HUDEP-2 (cell line): ENCODE measurements around the gene TCF4.
A peak's percentile ranks its signal among the peaks of the same experiment; 100 is the strongest.

ENCODE experiments used
- DNase-seq, 76 experiments: peaks; one replicate each; lab custom pipeline; 2025; ENCODE audit not compliant: unreplicated experiment in 76 of 76; lab: John Stamatoyannopoulos, UW

TCF4 gene

DNA sequence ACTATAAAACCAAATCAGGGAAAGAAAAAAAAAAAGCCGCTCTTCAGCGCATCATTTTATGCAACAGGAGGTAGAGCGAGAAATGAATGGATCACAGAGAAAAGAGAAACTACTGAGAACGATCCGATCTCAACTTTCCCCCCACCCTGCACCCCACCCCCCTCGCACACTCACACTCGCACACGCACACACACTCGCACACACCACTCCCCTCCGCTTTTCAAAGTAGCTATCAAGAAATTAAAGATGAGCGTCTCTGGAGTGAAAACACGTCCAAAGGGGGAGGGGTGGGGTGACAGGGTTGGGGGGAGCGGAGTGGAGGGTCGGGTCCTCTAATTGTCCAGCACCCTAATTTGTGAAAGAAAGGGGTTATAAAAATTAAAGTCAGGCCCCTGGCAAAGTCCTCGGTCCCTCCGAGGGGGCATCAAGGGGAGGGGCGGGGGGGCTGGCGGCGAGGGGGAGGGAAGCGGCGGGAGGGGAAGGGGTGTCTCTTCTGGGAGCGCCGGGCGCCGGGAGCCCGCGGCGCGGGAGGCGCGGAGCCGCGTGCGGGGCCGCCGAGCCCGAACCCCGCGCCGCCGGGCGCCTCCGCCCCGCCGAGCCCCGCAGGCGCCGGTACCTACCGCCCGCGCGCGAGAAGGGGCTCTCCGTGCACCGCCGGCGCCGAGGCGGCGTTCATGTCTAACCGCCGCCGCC, 428 bp downstream of the TCF4 start:
- DNase-seq, result peak in 29 of 76 experiments; percentile 1 to 51 (median 29)

- DNase-seq, result peak in 3 of 76 experiments; percentile 11 to 29 (median 13)
These were observed 2.0 kb downstream of the TCF4 start for GRCh38 chr18:55585920-55586561.

- peak in 6 of 76 experiments; percentile 8 to 37 (median 18) for DNase-seq
These were observed 2.7 kb downstream of the TCF4 start for GRCh38 chr18:55585065-55585919.

DNA sequence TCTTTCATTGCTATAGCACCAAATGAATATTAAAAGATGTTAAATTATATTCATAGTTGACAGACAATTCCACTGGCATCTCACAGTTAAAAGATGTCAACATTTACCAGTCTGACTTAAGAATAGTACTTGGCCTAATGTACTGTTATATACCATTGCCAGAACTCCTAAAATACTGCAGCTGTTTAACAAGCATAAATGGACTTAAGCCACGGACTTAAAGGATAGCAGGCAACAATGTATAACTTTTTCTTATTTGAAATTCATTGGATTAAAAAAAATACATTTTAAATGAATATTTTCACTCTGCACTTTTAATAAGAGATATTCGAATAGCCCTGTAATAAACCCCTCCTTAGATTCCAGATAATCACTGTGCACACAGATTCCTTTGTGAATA, 3.8 kb downstream of the TCF4 start:
- no peak for DNase-seq

- DNase-seq, result no peak
These were observed 5.7 kb downstream of the TCF4 start for GRCh38 chr18:55582325-55582724.

- DNase-seq, result no peak
These were observed 8.3 kb downstream of the TCF4 start for GRCh38 chr18:55579501-55580270.

DNA sequence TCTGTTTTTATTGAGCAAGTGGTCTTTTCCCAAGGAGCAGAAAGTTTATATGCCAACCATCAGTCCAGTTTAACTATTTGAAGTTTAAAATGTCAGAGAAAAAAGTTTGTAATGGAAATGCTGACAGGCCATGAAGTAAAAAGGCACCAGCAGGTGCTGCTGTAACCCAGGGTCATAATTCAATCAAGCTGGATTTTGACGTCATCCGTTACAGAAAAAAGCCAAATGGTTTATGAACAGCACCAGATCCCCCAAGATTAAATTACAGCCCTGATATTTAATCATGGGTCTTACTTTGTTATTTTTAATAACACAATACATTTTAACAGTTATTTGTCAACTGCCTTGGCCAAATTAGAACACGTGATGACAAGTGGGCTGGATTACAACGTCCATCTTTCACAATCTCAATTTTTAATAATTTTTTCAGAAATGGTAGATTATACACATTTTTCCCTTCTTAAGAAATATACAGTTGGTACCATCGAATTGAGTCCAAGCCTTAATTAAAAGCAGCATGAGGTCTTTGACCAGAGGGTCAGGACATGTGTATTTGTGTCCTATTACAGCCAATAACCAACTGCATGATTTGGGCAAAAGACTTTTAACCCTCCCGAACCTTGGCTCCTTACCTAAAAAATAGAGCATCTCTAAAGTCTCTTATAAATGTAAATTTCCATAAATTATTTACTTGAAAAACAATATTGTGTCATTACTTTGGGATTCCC, 10.0 kb downstream of the TCF4 start:
- no peak for DNase-seq

GRCh38 chr18:55576001-55576400, 12.0 kb downstream of the TCF4 start:
- DNase-seq, result no peak

DNA sequence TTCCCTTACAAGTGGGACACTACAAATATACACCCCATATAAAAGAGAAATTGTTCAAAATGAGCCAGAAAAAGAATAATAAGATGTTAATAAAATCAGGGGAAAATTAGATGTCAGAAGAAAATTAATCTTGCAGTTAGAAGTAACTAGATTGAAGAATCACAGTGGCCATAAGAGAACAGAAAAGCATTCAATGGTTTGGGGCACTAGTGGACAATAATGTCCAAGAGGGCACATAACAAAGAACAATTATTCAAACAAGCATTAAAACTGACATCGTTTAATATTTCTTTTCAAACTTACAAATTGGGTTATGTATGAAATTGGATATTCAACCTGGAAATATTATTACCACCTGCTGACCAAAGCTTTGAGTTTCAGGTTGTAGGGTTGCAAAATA, 12.9 kb downstream of the TCF4 start:
- DNase-seq, result no peak

- DNase-seq, result no peak
These were observed 14.6 kb downstream of the TCF4 start for GRCh38 chr18:55573386-55573785.

DNA sequence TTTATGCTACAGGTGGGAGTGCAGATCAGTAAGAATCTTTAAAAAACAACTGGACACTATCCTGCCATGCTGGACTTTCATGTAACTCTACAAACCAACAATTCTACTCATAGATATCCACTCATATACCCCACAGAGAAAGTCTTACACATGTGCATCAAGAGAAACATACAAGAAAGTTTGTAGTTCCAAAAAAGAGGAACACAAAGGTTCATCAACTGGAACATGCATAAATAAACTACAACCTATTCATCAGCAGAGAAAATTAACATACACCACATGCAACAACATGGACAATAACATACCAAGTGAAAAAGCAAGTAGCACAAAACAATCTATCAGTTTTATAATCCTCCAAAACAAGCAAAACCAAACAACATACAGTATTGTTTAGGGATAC, 17.0 kb downstream of the TCF4 start:
- no peak for DNase-seq

DNA sequence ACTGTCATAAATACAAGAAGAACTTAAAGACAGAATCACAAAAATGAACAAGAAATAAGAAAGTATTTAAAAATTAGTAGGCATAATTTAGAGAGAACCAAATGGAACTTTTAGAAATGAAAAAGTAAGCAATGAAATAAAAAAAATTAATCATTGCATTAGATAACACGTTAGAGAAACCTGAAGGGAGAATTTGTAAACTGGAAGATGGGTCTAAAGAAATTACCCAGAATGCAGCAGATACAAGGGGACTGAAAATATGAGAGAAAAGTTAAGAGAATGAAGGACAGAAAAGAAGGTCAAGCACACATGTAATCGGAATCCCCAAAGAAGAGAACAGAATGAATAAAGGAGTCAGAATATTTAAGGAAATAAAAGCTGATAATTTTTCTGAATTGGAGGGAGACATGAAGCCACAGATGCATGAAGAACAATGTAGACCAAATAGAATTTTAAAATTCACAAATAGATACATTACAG, 21.5 kb downstream of the TCF4 start:
- DNase-seq, result no peak

GRCh38 chr18:55559739-55560138, 28.3 kb downstream of the TCF4 start:
- DNase-seq, result no peak

DNA sequence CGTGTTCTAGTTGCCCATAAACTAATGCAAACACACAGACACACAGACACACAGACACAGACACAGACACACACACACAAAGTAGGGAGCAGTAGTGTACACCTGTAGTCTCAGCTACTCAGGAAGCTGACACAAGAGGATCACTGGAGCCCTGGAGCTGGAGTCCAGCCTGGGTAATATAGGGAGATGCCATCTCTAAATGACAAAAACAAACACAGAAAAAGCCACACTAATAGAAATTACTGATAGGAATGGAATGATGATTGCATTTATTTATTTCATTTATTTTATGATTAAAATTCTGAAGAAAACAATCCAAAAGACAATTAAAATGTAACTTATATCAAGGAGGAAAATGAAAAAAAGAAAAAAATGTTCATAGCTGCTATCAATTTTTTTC, 30.8 kb downstream of the TCF4 start:
- DNase-seq, result no peak

DNA sequence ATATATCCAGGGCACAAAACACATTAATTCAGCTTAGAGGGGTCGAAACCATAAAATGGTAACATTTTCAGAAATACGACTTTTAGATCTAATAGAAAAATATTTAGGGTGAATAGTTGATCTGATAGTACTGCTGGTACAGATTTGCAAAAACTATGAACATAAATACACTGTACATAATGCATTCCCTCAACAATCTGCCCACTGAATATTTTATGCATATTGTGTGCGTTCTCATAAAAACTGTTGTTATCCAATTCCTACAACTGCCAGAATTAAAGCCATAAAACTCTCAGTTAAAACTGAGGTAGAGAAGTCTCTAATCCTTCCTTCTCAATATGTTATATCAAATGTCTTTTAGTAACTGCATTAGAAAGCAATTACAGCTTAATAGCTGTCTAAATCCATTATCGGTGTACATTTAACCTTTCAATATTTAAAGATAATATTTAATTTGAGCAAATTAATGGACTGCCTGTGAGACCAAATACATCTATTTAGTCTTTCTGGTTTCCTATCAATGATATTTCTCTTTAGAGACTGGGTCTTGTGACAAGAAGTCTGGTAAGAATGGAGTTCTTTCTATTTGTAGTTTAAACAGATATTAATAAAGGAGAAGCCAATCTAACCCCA, 32.5 kb downstream of the TCF4 start:
- no peak for DNase-seq

DNA sequence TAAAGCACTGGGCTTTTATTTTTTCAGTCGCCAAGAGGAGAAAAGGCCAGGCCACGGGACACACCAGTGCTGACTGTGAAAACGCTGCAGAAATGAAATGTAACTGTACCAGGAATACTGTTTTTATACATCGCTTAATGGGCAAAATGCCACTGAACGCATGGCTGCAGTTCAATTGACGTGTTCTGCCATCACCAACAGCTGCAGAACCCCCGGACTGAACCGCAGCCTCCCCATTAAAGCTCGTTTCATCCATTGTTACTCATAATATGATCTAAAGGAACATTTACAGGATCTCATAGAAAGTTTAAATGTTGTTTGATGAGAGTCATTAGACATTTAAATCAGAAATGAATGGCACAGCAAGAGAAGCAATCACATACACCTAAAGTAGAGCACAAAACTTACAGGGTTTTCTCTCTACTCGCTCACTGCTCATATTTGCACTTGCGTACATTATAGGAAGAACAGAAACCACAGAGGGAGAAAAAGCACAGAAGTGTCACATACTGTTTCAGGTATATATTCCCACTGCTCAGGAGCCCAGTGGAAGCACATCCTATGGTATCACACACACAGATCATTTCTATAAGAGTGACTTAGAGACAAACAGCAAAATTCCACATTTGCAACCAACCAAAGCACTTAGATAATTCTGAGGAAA, 35.3 kb downstream of the TCF4 start:
- no peak for DNase-seq

DNA sequence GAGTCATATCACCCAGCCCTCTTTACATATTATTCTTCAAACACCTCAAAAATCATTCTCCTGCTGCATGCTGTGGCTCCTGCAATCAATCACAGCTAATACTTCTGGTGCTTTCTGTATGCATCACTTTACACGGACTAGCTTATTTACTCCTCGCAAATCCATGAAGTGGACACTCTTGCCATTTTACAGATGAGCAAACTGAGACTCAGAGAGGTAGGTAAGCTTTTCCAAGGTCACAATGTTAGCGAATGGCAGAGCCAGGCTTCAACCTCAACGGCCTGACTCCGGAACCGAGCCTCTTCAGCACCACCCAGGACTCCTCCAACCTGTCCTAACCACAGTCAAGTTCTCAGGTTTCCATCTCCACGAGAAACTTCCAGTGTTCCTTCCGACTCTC, 36.8 kb downstream of the TCF4 start:
- DNase-seq, result no peak

DNA sequence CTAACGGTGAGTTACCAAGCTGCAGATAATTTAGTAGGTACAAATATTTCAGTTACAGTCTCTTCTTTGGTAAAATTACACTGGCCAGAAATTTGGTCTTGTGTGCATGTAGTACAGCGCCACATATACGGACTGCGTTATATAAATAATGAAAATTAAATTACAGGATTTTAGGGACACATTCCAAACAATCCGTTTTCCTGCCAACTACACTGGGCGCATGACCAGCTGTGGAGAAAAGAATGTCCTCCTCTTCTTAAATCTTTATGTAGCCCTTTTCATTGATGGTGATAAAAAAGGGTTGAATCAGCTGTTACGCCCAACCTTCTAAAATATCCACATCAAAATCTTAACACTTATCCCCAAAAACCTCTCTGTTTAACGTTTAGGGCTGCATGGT, 37.5 kb downstream of the TCF4 start:
- no peak for DNase-seq

GRCh38 chr18:55549474-55550104, 38.4 kb downstream of the TCF4 start:
- peak in 29 of 76 experiments; percentile 1 to 72 (median 26) for DNase-seq
